Parathyroid adenoma (tissue), 2 donors: ENCODE results near the gene PHEX.

Experiments used
- H2AFZ ChIP-seq: fragments of 300-600 bp; sonication (generic); one replicate; pipeline ENCODE4 v1.7.0; 2017; ENCODE audit warnings: antibody characterized with exemption, mild to moderate bottlenecking
- H3K27ac ChIP-seq: fragments of 300-600 bp; sonication (generic); one replicate; pipeline ENCODE4 v1.7.0; 2017
- H3K27me3 ChIP-seq: fragments of 300-600 bp; sonication (generic); one replicate; pipeline ENCODE4 v1.7.0; 2017; ENCODE audit warnings: low read length; ENCODE audit not compliant: control insufficient read depth, insufficient read depth
- H3K36me3 ChIP-seq: fragments of 300-600 bp; sonication (generic); one replicate; pipeline ENCODE4 v1.7.0; 2017; ENCODE audit warnings: low read length; ENCODE audit not compliant: control insufficient read depth, insufficient read depth
- H3K4me1 ChIP-seq: fragments of 300-600 bp; sonication (generic); one replicate; pipeline ENCODE4 v1.7.0; 2017; ENCODE audit warnings: control low read depth
- H3K4me2 ChIP-seq: fragments of 300-600 bp; sonication (generic); one replicate; pipeline ENCODE4 v1.7.0; 2017; ENCODE audit warnings: low read length
- H3K4me3 ChIP-seq: fragments of 300-600 bp; sonication (generic); one replicate; pipeline ENCODE4 v1.7.0; 2017; ENCODE audit warnings: low read depth, low read length
- H3K79me2 ChIP-seq: fragments of 300-600 bp; sonication (generic); one replicate; pipeline ENCODE4 v1.7.0; 2017; ENCODE audit warnings: control low read depth
- H3K9ac ChIP-seq: fragments of 300-600 bp; sonication (generic); one replicate; pipeline ENCODE4 v1.7.0; 2017; ENCODE audit warnings: mild to moderate bottlenecking
- H3K9me3 ChIP-seq: fragments of 300-600 bp; sonication (generic); one replicate; pipeline ENCODE4 v1.7.0; 2017; ENCODE audit warnings: low read length; ENCODE audit not compliant: control insufficient read depth
- CTCF ChIP-seq: fragments of 300-600 bp; sonication (generic); IDR thresholded peaks from one replicate; pipeline ENCODE4 v1.7.0; 2017; ENCODE audit warnings: antibody characterized with exemption, mild to moderate bottlenecking
- donor health status: primary hyperparathyroidism.

PHEX gene

GRCh38 chrX:22192419-22193060 lies 160.4 kb downstream of the PHEX start:
- H3K4me1 ChIP-seq = no peaks in the 10 kb centered on the region
- no peaks in the 10 kb centered on the region for H3K9me3 ChIP-seq
- peak overlapping the region; percentile 33 for H3K4me2 ChIP-seq
- H3K27me3 ChIP-seq = no peaks in the 10 kb centered on the region
- no peak overlapping the region for H3K4me3 ChIP-seq
- TF ChIP-seq CTCF = peak; percentile 63
- H3K79me2 ChIP-seq = no peaks in the 10 kb centered on the region
- no peaks in the 10 kb centered on the region for H3K36me3 ChIP-seq
- no peak overlapping the region for H3K9ac ChIP-seq
- H3K27ac ChIP-seq = no peak overlapping the region
- peak overlapping the region; percentile 64 for H2AFZ ChIP-seq

DNA sequence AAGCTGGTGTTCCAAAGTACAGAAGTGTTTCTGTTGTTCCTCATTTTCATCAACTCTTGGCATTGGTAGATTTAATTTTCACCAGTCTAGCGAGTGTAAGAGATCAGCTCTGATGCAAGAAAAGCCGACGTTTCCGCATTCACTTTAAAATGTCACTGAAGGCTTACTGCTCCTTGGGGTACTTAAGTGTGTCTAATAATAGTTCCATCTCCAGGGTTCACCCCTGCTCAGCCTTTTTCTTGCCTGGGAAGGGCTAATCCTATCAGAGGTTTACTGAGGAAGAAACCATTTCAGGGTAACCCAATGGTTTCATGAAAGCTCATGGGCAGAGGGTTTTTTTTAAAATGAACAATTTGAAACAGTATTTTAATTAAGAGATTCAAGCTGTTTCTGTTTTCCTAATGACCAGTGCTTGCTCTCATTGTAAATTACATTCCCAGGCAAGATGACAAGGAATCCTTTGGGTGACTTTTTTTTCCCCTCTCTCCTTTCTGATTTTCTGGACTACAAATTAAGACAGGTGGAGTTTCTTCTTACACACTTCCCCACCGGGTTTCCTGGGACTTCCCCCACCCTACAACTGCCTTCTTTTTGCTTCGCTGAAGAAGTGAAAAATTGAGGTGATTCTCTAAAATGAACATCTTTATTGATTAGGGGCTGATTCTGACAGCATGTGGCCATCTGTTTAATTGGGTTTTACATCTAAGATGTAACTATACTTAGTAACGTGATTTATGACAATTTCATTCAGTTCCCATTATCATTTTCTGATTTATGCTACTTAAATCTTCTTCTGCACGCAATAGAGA lies 161.9 kb downstream of the PHEX start:
- TF ChIP-seq CTCF = no peak
- Histone ChIP-seq H3K4me2 (no peak overlapping the region), H3K9ac (no peak overlapping the region), H3K4me1 (no peaks in the 10 kb centered on the region), H3K36me3 (no peaks in the 10 kb centered on the region), H3K4me3 (no peak overlapping the region), H3K27ac (no peak overlapping the region), H3K27me3 (no peaks in the 10 kb centered on the region), H3K9me3 (no peaks in the 10 kb centered on the region), H3K79me2 (no peaks in the 10 kb centered on the region), H2AFZ (no peak overlapping the region)

- no peak overlapping the region for H3K27ac ChIP-seq
- no peak overlapping the region for H3K9ac ChIP-seq
- no peak overlapping the region for H3K4me3 ChIP-seq
- no peaks in the 10 kb centered on the region for H3K36me3 ChIP-seq
- no peak for TF ChIP-seq CTCF
- H3K4me1 ChIP-seq = no peaks in the 10 kb centered on the region
- H2AFZ ChIP-seq = no peak overlapping the region
- H3K27me3 ChIP-seq = no peaks in the 10 kb centered on the region
- H3K9me3 ChIP-seq = no peaks in the 10 kb centered on the region
- H3K4me2 ChIP-seq = no peak overlapping the region
- H3K79me2 ChIP-seq = no peaks in the 10 kb centered on the region
Observed at GRCh38 chrX:22194660-22194945, 162.5 kb downstream of the PHEX start.

GRCh38 chrX:22196149-22196548 lies 164.0 kb downstream of the PHEX start:
- Histone ChIP-seq H3K36me3 (no peaks in the 10 kb centered on the region), H3K27ac (no peak overlapping the region), H3K9me3 (no peaks in the 10 kb centered on the region), H3K27me3 (no peaks in the 10 kb centered on the region), H2AFZ (no peak overlapping the region), H3K4me3 (no peak overlapping the region), H3K4me1 (no peaks in the 10 kb centered on the region), H3K79me2 (no peaks in the 10 kb centered on the region), H3K4me2 (no peak overlapping the region), H3K9ac (no peak overlapping the region)
- no peak for TF ChIP-seq CTCF

DNA sequence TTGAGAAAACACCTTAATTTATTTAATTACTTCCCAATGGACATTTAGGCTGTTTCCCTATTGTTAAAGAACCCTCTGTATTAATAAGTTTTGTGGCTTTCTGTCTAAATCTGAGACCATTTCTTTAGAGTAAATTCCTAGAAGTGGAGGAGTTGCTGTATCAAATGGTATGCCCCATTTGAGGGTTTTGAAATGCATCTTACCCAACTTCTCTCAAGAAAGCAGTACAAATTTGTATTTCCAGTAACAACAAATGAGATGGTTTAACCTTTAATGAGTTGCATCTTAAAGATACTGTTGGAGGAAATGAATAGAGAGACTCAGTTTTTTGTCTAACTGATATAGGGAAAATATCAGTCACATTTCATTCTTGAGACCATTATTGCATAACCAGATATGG lies 170.1 kb downstream of the PHEX start:
- Histone ChIP-seq H2AFZ (no peak overlapping the region), H3K4me1 (no peaks in the 10 kb centered on the region)

More for the DNA sequence above, 170.1 kb downstream of the PHEX start:
- Histone ChIP-seq H3K79me2 (no peaks in the 10 kb centered on the region), H3K36me3 (no peaks in the 10 kb centered on the region), H3K27me3 (no peaks in the 10 kb centered on the region), H3K27ac (no peak overlapping the region), H3K9me3 (no peaks in the 10 kb centered on the region), H3K4me3 (no peak overlapping the region), H3K9ac (no peak overlapping the region), H3K4me2 (no peak overlapping the region)
- no peak for TF ChIP-seq CTCF
